ENCODE results near the gene CPZ.

Gene CPZ

DNA sequence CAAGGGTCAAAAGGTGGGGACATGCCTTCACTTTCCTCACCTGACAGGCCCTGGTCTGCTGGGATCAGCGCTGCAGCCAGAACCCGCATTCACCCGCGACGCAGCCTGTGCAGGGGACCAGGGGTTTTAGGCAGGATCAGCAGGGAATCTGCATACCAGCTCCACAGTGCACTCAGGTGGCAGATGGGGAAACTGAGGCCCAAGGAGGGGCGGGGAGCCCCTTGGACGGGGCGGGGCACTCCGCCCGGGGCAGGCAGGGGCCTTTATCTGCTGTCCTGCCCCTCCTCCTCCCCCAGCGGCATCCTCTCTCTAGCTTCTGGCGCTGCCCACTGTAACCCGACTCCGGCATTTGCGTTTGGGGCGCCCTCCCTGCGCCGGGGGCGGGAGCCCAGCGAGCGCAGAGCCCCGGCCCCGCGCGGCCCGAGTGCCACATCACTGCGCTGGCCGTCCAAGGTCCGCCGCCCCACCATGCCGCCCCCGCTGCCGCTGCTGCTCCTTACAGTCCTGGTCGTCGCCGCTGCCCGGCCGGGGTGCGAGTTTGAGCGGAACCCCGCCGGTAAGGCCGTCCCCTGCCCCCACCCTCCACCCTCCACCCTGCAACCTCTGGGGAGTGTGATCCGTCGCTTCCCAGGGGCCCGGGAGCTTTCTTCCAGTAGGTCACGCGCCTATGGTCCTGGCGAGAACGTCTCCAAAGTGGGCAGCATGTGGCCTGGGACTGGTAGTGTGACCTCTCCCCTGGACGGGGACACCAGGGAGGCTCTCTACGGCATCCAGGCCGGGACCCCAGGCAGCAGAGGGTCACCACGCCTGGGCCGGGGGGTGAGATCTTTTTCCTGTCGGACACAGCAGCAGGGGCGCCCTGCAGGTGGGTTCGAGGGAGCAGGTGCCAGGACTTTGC is at the start of gene CPZ:
Gene CPZ (plus strand): TSS at position 400 of the 898 bp plus-strand sequence. CDS start 69 bp downstream, at position 469.
- ChIA-PET CTCF (interaction anchor here (0.6 to 2.0 kb wide), 5 partner anchors 13 to 879 kb away, joined by 3 to 6 read pairs (median 3); partner anchors contain the start of gene GPR78), POLR2A (ENCODE audit: low non-redundant PET) (no interaction called here)
- DNase-seq (ENCODE audit: low spot score) = no peak
- H3K27ac ChIP-seq = no peak within 1 kb of the TSS
- TF ChIP-seq CTCF (conservative IDR thresholded peaks at IDR 0.05; ENCODE audit: low read depth) = no peak

DNA sequence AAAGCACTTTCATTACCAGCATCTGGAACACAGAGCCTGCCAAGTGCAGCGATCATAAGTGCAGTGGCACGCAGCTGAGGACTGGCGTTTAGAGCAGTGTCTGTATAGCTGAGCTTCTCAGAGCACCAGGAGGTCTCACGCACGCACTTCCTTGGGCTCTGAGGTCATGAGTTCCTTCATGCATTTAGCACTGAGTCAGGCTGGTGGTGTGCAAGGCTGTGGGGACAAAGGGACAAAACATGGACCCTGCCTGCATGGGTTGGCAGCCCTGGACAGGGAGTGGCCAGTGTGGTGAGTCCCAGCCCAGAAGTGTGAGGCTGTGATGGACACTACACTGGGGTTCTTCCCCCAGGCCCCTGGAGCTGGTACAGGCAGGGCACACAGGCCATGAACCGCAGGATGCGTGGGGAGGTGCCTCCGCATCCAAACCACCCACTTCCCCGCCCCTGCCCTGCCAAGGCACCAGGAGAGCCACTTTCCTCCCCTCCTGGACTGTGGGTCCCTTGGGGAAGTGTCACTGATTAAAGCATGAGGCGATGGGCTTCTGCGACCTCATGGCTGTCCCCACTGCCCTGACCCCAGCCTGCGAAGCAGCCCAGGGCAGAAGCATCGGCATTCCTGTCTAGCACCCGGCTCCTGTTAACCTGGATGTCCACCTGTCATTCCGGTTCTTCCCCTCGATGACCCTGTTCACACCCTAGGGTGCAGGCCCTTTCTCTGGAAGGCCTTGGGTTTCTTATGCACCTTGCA is 49.6 kb upstream of the CPZ start:
- no peak overlapping the region for H3K27ac ChIP-seq
- POLR2A ChIA-PET (ENCODE audit: low non-redundant PET) = no interaction called here
- no peak for DNase-seq (ENCODE audit: low spot score)
- CTCF ChIA-PET = no interaction called here
- no peak for TF ChIP-seq CTCF (conservative IDR thresholded peaks at IDR 0.05; ENCODE audit: low read depth)

DNA sequence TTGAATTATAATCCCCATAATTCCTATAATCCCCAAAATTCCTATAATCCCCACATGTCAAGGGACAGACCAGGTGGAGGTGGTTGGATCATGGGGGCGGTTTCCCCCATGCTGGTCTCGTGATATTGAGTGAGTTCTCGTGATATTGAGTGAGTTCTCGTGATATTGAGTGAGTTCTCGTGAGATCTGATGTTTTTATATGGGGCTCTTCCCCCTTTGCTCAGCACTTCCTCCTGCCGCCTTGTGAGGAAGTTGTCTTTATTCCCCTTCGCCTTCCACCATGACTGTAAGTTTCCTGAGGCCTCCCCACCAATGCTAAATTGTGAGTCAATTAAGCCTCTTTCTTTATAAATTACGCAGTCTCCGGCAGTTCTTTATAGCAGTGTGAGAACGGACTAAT is 48.9 kb upstream of the CPZ start:
- H3K27ac ChIP-seq = no peak overlapping the region
- CTCF ChIA-PET = no interaction called here
- TF ChIP-seq CTCF (conservative IDR thresholded peaks at IDR 0.05; ENCODE audit: low read depth) = no peak
- POLR2A ChIA-PET (ENCODE audit: low non-redundant PET) = no interaction called here
- DNase-seq (ENCODE audit: low spot score) = no peak

DNA sequence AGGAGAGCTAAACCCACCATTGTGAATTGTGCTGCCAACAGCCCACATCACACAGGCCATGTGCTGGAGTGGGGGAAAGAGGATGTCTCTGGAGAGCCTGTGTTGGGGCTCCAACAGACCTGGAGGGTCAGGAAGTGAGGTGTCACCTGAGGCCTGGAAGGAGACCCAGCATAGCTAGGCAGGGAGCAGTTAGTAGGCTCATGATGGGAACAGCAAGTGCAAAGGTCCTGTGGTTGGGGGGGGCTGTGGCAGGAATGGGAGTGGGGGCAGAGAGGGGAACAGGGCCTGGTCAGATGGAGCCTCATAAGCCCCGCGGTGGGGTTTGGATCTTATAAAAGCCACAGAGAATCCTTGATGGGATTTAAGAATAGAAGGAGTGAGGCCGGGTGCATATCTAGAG is 48.3 kb upstream of the CPZ start:
- no peak for TF ChIP-seq CTCF (conservative IDR thresholded peaks at IDR 0.05; ENCODE audit: low read depth)
- CTCF ChIA-PET = no interaction called here
- no peak overlapping the region for H3K27ac ChIP-seq
- no peak for DNase-seq (ENCODE audit: low spot score)
- POLR2A ChIA-PET (ENCODE audit: low non-redundant PET) = no interaction called here

- ChIA-PET POLR2A (ENCODE audit: low non-redundant PET) (no interaction called here), CTCF (no interaction called here)
- no peak for DNase-seq (ENCODE audit: low spot score)
- TF ChIP-seq CTCF (conservative IDR thresholded peaks at IDR 0.05; ENCODE audit: low read depth) = no peak
- H3K27ac ChIP-seq = no peak overlapping the region
Measured at GRCh38 chr4:8544741-8545438, 47.7 kb upstream of the CPZ start.

DNA sequence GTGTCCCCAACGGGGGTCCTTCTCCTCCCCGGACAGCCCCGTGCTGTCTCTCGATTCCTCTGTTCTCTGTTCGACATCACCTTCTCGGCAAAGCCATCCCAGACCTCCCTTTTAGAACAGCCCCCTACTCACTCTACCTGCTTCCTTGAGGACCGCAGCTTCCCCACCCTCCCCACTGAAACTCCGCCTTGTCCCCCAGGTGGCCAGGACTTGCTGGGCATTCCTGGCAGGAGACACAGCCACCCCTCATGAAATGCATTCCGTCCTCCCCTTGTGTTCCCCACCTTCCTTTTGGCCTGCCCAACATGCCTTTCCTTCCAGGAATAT is 47.2 kb upstream of the CPZ start:
- POLR2A ChIA-PET (ENCODE audit: low non-redundant PET) = no interaction called here
- CTCF ChIA-PET = no interaction called here
- no peak for DNase-seq (ENCODE audit: low spot score)
- no peak for TF ChIP-seq CTCF (conservative IDR thresholded peaks at IDR 0.05; ENCODE audit: low read depth)
- H3K27ac ChIP-seq = no peak overlapping the region
